A673 (cell line): Measurements from ENCODE around the gene CNTN6. TPM values are rescaled to one million over a fixed set of nuclear protein-coding genes. Genes with fewer than 3 reads are reported as not detected.

Source experiments
- BruUV-seq: library from RNA; stranded (reverse); fragments of 400-500 nt; replicated peaks from 2 replicates; lab custom pipeline; 2021; lab: Mats Ljungman, UMichigan
- CTCF ChIA-PET: fragments of 300-600 bp; sonication (Branson Sonifier 250); formaldehyde crosslinking; loops from one replicate; lab custom pipeline; 2022; ENCODE audit warnings: antibody characterized with exemption; lab: Charles Lee
- POLR2A ChIA-PET: fragments of 300-600 bp; sonication (Branson Sonifier 250); formaldehyde crosslinking; loops from one replicate; lab custom pipeline; 2022; ENCODE audit warnings: antibody characterized with exemption; ENCODE audit not compliant: low non-redundant PET; lab: Charles Lee
- DNase-seq: peaks from one replicate; pipeline ENCODE4 v3.0.0-alpha.2; 2015; ENCODE audit warnings: low spot score
- H3K27ac ChIP-seq: fragments of 200-600 bp; sonication (generic); 2 replicates; pipeline ENCODE4 v1.5.1; 2016; ENCODE audit warnings: mixed run types, low read depth, mild to moderate bottlenecking, mixed read lengths, antibody characterized with exemption, low read length; ENCODE audit not compliant: poor library complexity, severe bottlenecking
- H3K27me3 ChIP-seq: fragments of 200-600 bp; sonication (generic); replicated peaks from 2 replicates; pipeline ENCODE4 v1.6.1; 2017; ENCODE audit warnings: mixed run types, low read depth, mild to moderate bottlenecking, mixed read lengths, antibody characterized with exemption, low read length; ENCODE audit not compliant: insufficient read depth, poor library complexity
- H3K36me3 ChIP-seq: fragments of 200-600 bp; sonication (generic); 2 replicates; pipeline ENCODE4 v1.6.1; 2016; ENCODE audit warnings: mixed run types, mild to moderate bottlenecking, mixed read lengths, antibody characterized with exemption, low read length; ENCODE audit not compliant: insufficient read depth, poor library complexity, severe bottlenecking
- H3K4me1 ChIP-seq: fragments of 200-600 bp; sonication (generic); 2 replicates; pipeline ENCODE4 v1.6.1; 2017; ENCODE audit warnings: mixed run types, mild to moderate bottlenecking, mixed read lengths, antibody characterized with exemption, low read length; ENCODE audit not compliant: insufficient read depth, poor library complexity, severe bottlenecking
- H3K4me3 ChIP-seq: fragments of 200-600 bp; sonication (generic); 2 replicates; pipeline ENCODE4 v1.5.1; 2016; ENCODE audit warnings: low read depth, mixed run types, mild to moderate bottlenecking, mixed read lengths, low read length; ENCODE audit not compliant: poor library complexity, severe bottlenecking
- H3K9me3 ChIP-seq: fragments of 200-600 bp; sonication (generic); 2 replicates; pipeline ENCODE4 v1.6.1; 2016; ENCODE audit warnings: mixed run types, low read depth, mild to moderate bottlenecking, mixed read lengths, antibody characterized with exemption, low read length; ENCODE audit not compliant: poor library complexity, severe bottlenecking
- CTCF ChIP-seq: fragments of 300-800, 200-600 bp; sonication (generic); conservative IDR thresholded peaks from 2 replicates; pipeline ENCODE4 v1.5.1; 2017; ENCODE audit warnings: low read depth, mild to moderate bottlenecking, antibody characterized with exemption, low read length, moderate library complexity, mixed read lengths
- EZH2 ChIP-seq: fragments of 200-600 bp; sonication (generic); IDR thresholded peaks from 2 replicates; pipeline ENCODE4 v1.6.1; 2017; ENCODE audit warnings: borderline replicate concordance, low read depth, mild to moderate bottlenecking, mixed read lengths, antibody characterized with exemption, low read length; ENCODE audit not compliant: poor library complexity, severe bottlenecking
- intact Hi-C: fragments of 100-400 bp; cut with micrococcal nuclease; formaldehyde crosslinking; loops from one replicate; pipeline ENCODE4 v1.10.0; 2022; ENCODE audit not compliant: unreplicated experiment
- total RNA-seq: library from RNA; stranded (reverse); gene quantifications from 2 replicates; pipeline ENCODE4 v1.2.3, GENCODE V29; 2021

CNTN6 gene
- total RNA-seq, 1 experiment from 2014 or later, result 0.28 TPM

GRCh38 chr3:1348547-1348946 lies 255.7 kb downstream of the CNTN6 start:
- ChIA-PET POLR2A (no interaction called here), CTCF (no interaction called here)
- no peak overlapping the region for H3K27ac ChIP-seq
- H3K36me3 ChIP-seq, result no peaks in the 10 kb centered on the region
- no peaks in the 10 kb centered on the region for H3K9me3 ChIP-seq
- no peak overlapping the region for H3K4me3 ChIP-seq
- H3K27me3 ChIP-seq, result no peaks in the 10 kb centered on the region
- no peak for TF ChIP-seq EZH2
- TF ChIP-seq CTCF, result 0 out of 2 replicates have a peak, but pooled peaks have one; percentile 18
- intact Hi-C loops, result no loop called here
- no peaks in the 10 kb centered on the region for H3K4me1 ChIP-seq
- DNase-seq, result no peak
- BruUV-seq, result no TSS peak

- no TSS peak for BruUV-seq
- no peak overlapping the region for H3K27ac ChIP-seq
- no peaks in the 10 kb centered on the region for H3K27me3 ChIP-seq
- no peak overlapping the region for H3K4me3 ChIP-seq
- intact Hi-C loops, result no loop called here
- H3K36me3 ChIP-seq, result no peaks in the 10 kb centered on the region
- ChIA-PET CTCF (no interaction called here), POLR2A (no interaction called here)
- no peaks in the 10 kb centered on the region for H3K4me1 ChIP-seq
- H3K9me3 ChIP-seq, result no peaks in the 10 kb centered on the region
- DNase-seq, result no peak
- TF ChIP-seq CTCF, result no peak
- no peak for TF ChIP-seq EZH2
Measured at GRCh38 chr3:1350885-1351284, 258.1 kb downstream of the CNTN6 start.

GRCh38 chr3:1355691-1356090 lies 262.9 kb downstream of the CNTN6 start:
- H3K36me3 ChIP-seq, result no peaks in the 10 kb centered on the region
- H3K4me1 ChIP-seq, result no peaks in the 10 kb centered on the region
- POLR2A ChIA-PET, result no interaction called here
- no peak overlapping the region for H3K4me3 ChIP-seq
- H3K27ac ChIP-seq, result no peak overlapping the region
- H3K9me3 ChIP-seq, result no peaks in the 10 kb centered on the region
- TF ChIP-seq EZH2, result no peak
- no peak for TF ChIP-seq CTCF
- no TSS peak for BruUV-seq
- CTCF ChIA-PET, result no interaction called here
- no peaks in the 10 kb centered on the region for H3K27me3 ChIP-seq
- intact Hi-C loops, result no loop called here
- DNase-seq, result no peak
